Measurements from ENCODE around the gene ASPM. TPM values are rescaled to one million over a fixed set of nuclear protein-coding genes. Genes with fewer than 3 reads are reported as not detected.

The ASPM gene
- total RNA-seq, 4 donors from 2014 or later = under 0.01 to 3.2 (median 1.7) TPM

- no peak for TF ChIP-seq CTCF (IDR thresholded peaks at IDR 0.05)
- no peak for DNase-seq (ENCODE audit: low spot score)
- ATAC-seq (ENCODE audit: low FRiP score) = no peak
Measured at GRCh38 chr1:197181982-197182381, 35.5 kb upstream of the ASPM start.

GRCh38 chr1:197180252-197180878 is 33.9 kb upstream of the ASPM start:
- no peak for ATAC-seq (ENCODE audit: low FRiP score)
- TF ChIP-seq CTCF (IDR thresholded peaks at IDR 0.05) = no peak
- DNase-seq (ENCODE audit: low spot score) = no peak

GRCh38 chr1:197178998-197179397 is 32.5 kb upstream of the ASPM start:
- no peak for DNase-seq (ENCODE audit: low spot score)
- no peak for ATAC-seq (ENCODE audit: low FRiP score)
- no peak for TF ChIP-seq CTCF (IDR thresholded peaks at IDR 0.05)

- ATAC-seq (ENCODE audit: low FRiP score) = no peak
- no peak for DNase-seq (ENCODE audit: low spot score)
- TF ChIP-seq CTCF (IDR thresholded peaks at IDR 0.05) = no peak
Measured at GRCh38 chr1:197174818-197175217, 28.3 kb upstream of the ASPM start.

GRCh38 chr1:197173571-197174507 is 27.4 kb upstream of the ASPM start:
- no peak for TF ChIP-seq CTCF (IDR thresholded peaks at IDR 0.05)
- no peak for DNase-seq (ENCODE audit: low spot score)
- ATAC-seq (ENCODE audit: low FRiP score) = no peak

- no peak for DNase-seq (ENCODE audit: low spot score)
- ATAC-seq (ENCODE audit: low FRiP score) = no peak
- TF ChIP-seq CTCF (IDR thresholded peaks at IDR 0.05) = no peak
Measured at GRCh38 chr1:197171531-197171930, 25.1 kb upstream of the ASPM start.

Measured in omental fat pad (tissue), 4 donors.